ENCODE data around the gene PTCD3. TPM values are rescaled to one million over a fixed set of nuclear protein-coding genes. Genes with fewer than 3 reads are reported as not detected.

The PTCD3 gene
- total RNA-seq, 1 experiment from 2014 or later, result 283 TPM

DNA sequence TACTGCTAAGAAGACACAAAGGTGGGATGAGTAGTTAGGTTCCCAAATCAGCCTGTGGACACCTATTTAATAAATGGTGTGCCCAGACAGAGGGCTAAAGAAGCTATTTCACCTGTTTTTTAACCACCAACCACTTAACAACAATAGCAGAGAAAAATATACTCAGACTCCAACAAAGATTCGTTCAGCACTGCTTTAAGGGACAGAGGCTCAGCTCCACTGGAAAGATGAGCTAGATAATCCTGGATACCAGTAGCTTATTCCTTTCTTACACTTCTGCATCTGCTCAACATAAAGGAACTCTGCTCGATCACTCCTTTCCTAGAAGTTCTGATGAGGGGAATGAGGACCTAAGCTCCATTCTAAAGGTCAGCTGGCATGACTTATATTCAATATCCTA is 44.5 kb downstream of the PTCD3 start:
- Histone ChIP-seq H3K4me3 (ENCODE audit: insufficient read depth, low read depth, low read length) (no peak overlapping the region), H3K36me3 (replicated peaks; ENCODE audit: control insufficient read depth, insufficient read depth, low read length) (peaks cover 27% of the 10 kb centered on the region), H3K27me3 (ENCODE audit: control insufficient read depth, insufficient read depth, low read length) (no peaks in the 10 kb centered on the region)
- DNase-seq, result no peak

DNA sequence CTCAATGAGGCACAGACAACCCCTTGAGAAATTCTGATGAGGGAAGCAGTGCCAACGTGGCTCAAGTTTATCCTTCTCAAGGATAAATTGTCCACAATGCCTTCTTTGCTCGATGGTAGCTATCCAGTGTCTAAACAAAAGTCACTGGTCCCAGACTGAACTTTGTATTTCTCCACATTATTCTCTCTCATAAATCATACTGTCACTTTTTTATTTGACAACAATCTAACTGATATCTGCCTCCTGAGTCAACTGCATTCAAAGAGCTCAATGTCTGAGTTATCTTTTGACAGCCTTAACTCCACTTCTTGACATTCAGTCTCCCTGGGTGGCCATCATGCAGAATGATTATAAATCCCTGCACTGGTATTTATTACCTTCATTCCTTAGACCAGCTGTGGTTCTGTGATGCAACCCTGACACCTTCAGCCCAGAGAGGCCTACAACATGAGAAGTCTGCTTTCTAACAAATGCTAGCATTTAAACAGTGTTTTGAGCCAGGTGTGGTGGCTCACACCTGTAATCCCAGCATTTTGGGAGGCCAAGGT is 51.0 kb downstream of the PTCD3 start:
- peaks cover 14% of the 10 kb centered on the region for H3K36me3 ChIP-seq (replicated peaks; ENCODE audit: control insufficient read depth, insufficient read depth, low read length)
- DNase-seq, result no peak
- no peaks in the 10 kb centered on the region for H3K27me3 ChIP-seq (ENCODE audit: control insufficient read depth, insufficient read depth, low read length)
- no peak overlapping the region for H3K4me3 ChIP-seq (ENCODE audit: insufficient read depth, low read depth, low read length)

DNA sequence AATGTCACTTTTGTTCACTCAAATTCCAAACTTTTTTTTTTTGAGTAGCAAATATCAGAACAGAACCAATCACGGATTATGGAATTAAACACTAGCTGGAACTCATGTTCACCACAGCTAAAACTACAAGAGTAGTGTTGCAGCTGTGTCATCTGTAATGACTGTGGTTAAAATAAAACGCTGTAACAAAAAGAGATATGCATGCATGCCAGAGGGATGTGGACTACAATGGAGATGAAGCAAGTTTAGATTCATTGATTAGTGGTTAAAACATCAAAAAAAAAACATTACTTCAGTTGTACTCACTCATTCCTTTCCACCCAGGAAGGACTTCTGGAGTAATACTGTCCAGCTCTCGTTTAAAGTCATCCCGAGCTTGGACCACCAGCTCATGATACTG is 52.3 kb downstream of the PTCD3 start:
- Histone ChIP-seq H3K4me3 (ENCODE audit: insufficient read depth, low read depth, low read length) (no peak overlapping the region), H3K36me3 (replicated peaks; ENCODE audit: control insufficient read depth, insufficient read depth, low read length) (peaks cover 19% of the 10 kb centered on the region), H3K27me3 (ENCODE audit: control insufficient read depth, insufficient read depth, low read length) (no peaks in the 10 kb centered on the region)
- DNase-seq, result no peak

- Histone ChIP-seq H3K36me3 (replicated peaks; ENCODE audit: control insufficient read depth, insufficient read depth, low read length) (peaks cover 22% of the 10 kb centered on the region), H3K27me3 (ENCODE audit: control insufficient read depth, insufficient read depth, low read length) (no peaks in the 10 kb centered on the region), H3K4me3 (ENCODE audit: insufficient read depth, low read depth, low read length) (no peak overlapping the region)
- DNase-seq, result no peak
These were observed 54.3 kb downstream of the PTCD3 start for GRCh38 chr2:86160156-86160952.

GRCh38 chr2:86170449-86170848 is 64.4 kb downstream of the PTCD3 start:
- no peak overlapping the region for H3K4me3 ChIP-seq (ENCODE audit: insufficient read depth, low read depth, low read length)
- H3K36me3 ChIP-seq (replicated peaks; ENCODE audit: control insufficient read depth, insufficient read depth, low read length), result peaks cover 8% of the 10 kb centered on the region
- H3K27me3 ChIP-seq (ENCODE audit: control insufficient read depth, insufficient read depth, low read length), result no peaks in the 10 kb centered on the region
- DNase-seq, result no peak

DNA sequence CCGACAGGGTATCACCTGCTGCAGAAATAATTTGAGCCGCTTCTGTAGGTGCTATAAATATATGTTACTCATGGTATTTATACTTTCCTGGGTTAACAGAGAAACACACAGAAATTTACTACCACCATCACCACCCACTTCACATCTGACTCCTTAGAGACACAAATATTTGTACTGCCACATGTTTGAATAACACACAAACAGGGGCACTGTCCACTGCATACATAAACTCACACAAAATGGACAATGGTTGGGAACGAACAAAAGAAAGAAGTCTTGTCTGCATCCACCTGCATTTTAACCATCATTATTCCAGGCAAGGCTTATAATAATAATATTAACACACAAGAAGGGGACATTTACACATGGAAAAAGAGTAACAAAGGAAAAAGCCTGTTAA is 65.3 kb downstream of the PTCD3 start:
- Histone ChIP-seq H3K27me3 (ENCODE audit: control insufficient read depth, insufficient read depth, low read length) (no peaks in the 10 kb centered on the region), H3K36me3 (replicated peaks; ENCODE audit: control insufficient read depth, insufficient read depth, low read length) (peaks cover 8% of the 10 kb centered on the region), H3K4me3 (ENCODE audit: insufficient read depth, low read depth, low read length) (no peak overlapping the region)
- no peak for DNase-seq

GRCh38 chr2:86172610-86173009 is 66.6 kb downstream of the PTCD3 start:
- DNase-seq, result no peak
- H3K4me3 ChIP-seq (ENCODE audit: insufficient read depth, low read depth, low read length), result no peak overlapping the region
- no peaks in the 10 kb centered on the region for H3K27me3 ChIP-seq (ENCODE audit: control insufficient read depth, insufficient read depth, low read length)
- peaks cover 6% of the 10 kb centered on the region for H3K36me3 ChIP-seq (replicated peaks; ENCODE audit: control insufficient read depth, insufficient read depth, low read length)

GRCh38 chr2:86174445-86174844 is 68.4 kb downstream of the PTCD3 start:
- peaks cover 4% of the 10 kb centered on the region for H3K36me3 ChIP-seq (replicated peaks; ENCODE audit: control insufficient read depth, insufficient read depth, low read length)
- no peaks in the 10 kb centered on the region for H3K27me3 ChIP-seq (ENCODE audit: control insufficient read depth, insufficient read depth, low read length)
- DNase-seq, result no peak
- no peak overlapping the region for H3K4me3 ChIP-seq (ENCODE audit: insufficient read depth, low read depth, low read length)

- no peak for DNase-seq
- peaks cover 5% of the 10 kb centered on the region for H3K36me3 ChIP-seq (replicated peaks; ENCODE audit: control insufficient read depth, insufficient read depth, low read length)
- H3K27me3 ChIP-seq (ENCODE audit: control insufficient read depth, insufficient read depth, low read length), result no peaks in the 10 kb centered on the region
- no peak overlapping the region for H3K4me3 ChIP-seq (ENCODE audit: insufficient read depth, low read depth, low read length)
These were observed 69.8 kb downstream of the PTCD3 start for GRCh38 chr2:86175828-86176227.

DNA sequence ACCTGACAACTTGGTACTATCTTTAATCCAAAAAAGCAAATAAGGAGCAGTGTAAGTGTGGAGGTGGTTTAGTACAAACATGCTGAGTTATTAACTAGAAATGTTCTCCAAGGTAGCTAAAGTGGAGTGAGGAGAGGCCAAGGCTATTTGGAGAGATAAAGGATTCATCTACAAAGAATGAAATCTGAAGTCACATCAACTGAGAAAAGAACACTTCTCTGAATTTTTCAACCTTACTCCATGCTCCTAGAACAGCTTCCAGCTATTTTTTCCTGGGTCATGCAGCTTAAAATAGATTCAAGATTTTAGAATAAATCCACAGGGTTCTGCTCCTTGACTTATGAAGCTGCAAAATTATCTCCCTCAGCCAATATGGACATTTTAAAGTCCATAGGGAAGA is 70.6 kb downstream of the PTCD3 start:
- no peak for DNase-seq
- no peak overlapping the region for H3K4me3 ChIP-seq (ENCODE audit: insufficient read depth, low read depth, low read length)
- no peaks in the 10 kb centered on the region for H3K27me3 ChIP-seq (ENCODE audit: control insufficient read depth, insufficient read depth, low read length)
- peaks cover 6% of the 10 kb centered on the region for H3K36me3 ChIP-seq (replicated peaks; ENCODE audit: control insufficient read depth, insufficient read depth, low read length)

DNA sequence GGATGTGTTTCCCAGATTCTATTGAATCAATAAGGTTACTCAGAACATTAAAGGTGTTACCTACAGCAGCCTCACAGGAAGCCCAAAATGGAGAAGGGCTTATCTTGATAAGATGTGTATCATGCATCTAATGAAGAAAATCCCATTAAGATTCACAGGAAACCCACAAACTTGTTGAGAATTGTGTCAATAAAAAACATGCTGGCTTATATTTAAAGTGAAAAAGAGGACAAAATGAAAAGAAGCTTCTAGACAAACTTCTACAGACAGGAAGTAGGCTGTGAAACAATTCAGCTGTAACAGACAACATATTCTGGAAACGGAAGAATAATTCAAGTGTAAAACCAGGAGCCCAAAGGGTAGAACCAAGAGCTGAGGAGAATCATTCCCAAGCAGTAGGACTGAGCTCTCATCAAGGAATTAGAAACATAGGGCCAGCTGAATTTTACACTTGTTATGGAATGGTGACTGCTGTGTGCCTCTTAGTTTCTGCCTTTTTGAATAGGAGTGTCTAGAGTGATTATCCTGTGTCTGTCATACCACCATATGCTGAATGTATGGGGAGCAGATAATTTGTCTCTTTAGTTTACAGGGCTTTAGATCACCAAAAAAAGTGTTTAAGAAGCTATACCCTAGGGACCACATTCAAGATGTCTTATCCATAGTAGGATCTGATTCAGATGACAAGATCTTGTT is 79.6 kb downstream of the PTCD3 start:
- no peaks in the 10 kb centered on the region for H3K27me3 ChIP-seq (ENCODE audit: control insufficient read depth, insufficient read depth, low read length)
- no peak for DNase-seq
- H3K36me3 ChIP-seq (replicated peaks; ENCODE audit: control insufficient read depth, insufficient read depth, low read length), result peaks cover 5% of the 10 kb centered on the region; the same call in 1 of the 2 replicates
- no peak overlapping the region for H3K4me3 ChIP-seq (ENCODE audit: insufficient read depth, low read depth, low read length)

DNA sequence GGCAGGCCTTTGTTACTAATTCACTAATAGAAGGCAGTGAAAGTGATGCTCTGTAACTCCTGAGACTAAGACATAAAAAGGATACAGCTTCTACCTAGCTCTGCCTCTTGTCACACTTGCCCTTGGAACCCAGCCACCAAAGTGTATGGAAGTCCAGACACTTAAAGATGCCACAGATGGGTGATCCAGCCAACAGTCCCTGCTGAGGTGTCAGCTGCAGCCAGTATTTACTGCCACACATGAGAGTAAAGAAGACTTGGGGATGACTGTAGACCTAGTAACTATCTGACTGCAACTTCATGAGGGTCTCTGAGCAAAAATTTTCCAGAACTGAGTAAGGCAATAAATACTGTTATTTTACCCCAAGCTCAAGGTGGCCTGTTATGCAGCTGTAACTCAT is 80.4 kb downstream of the PTCD3 start:
- no peak overlapping the region for H3K4me3 ChIP-seq (ENCODE audit: insufficient read depth, low read depth, low read length)
- DNase-seq, result no peak
- peaks cover 4% of the 10 kb centered on the region; the same call in 1 of the 2 replicates for H3K36me3 ChIP-seq (replicated peaks; ENCODE audit: control insufficient read depth, insufficient read depth, low read length)
- H3K27me3 ChIP-seq (ENCODE audit: control insufficient read depth, insufficient read depth, low read length), result no peaks in the 10 kb centered on the region

DNA sequence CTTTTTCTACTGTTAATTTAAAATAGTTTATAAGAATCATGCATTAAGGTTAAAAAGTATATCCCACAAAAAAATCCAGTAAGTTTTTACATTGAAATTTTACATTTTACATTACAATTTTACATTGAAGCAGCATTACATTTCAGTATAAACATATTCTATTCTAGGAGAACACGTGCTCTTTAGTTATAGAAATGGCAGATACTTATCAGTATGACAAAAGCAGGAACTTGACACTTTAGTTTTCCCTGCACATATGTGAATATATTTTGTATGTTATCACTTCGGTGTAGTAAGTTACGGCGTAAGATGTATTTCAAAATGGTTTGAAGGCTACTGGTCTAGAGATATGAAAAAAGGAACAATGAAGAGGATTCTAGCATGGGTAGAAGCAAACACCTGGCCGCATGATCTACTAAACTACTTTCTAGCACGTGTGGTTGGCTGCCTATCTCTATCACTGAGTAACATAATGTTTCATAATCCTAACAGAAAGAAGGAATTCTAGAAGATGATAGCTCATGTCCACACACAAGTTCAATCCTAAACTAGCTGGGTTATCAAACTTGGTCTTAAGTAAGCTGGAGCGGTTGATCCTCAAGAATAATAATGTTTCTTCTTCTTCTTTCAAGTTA is 83.9 kb downstream of the PTCD3 start:
- Histone ChIP-seq H3K4me3 (ENCODE audit: insufficient read depth, low read depth, low read length) (no peak overlapping the region), H3K27me3 (ENCODE audit: control insufficient read depth, insufficient read depth, low read length) (no peaks in the 10 kb centered on the region), H3K36me3 (replicated peaks; ENCODE audit: control insufficient read depth, insufficient read depth, low read length) (peaks cover 4% of the 10 kb centered on the region; the same call in 1 of the 2 replicates)
- DNase-seq, result no peak
